Activated CD8-positive, alpha-beta memory T cell treated with anti-CD3 and anti-CD28 coated beads for 4 hours (primary cell): ENCODE results near the gene RAB3A.

Source experiments
- DNase-seq, 2 donors: peaks; one replicate each; pipeline ENCODE4 v3.0.0-alpha.2; 2020; ENCODE audit warnings: low read depth in 2 of 2

The RAB3A gene, protein sequence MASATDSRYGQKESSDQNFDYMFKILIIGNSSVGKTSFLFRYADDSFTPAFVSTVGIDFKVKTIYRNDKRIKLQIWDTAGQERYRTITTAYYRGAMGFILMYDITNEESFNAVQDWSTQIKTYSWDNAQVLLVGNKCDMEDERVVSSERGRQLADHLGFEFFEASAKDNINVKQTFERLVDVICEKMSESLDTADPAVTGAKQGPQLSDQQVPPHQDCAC

DNA sequence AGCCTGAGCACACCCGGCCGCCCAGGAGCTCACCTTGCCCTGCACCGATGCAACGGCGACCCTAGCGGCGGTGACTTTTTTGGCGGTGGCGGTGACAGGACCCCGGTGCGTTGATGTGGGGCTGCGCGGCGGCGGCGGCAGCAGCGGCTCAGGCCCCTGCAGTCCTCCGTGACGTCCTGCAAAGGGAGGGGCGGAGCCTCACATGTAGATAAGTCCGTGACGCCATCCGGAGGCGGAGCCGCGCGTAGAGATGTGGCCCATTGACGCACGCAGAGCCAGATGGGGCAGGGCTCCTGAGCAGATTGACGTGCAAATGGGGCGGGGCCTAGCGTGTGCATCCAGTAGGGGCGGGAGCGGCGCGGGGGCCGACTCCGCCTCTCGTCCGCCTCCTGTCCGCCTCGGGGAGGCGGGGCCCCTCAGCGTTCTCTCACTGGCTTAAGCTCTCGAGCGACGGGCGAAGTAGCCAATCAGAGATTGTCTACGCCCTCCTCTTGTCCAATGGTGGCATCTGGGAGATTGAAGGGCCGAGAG, at the start of gene RAB3A:
Gene RAB3A, minus strand, starts transcription at position 180 of the 531 bp plus-strand sequence. CDS start 1,302 bp downstream, outside the sequence.
- peak; percentile 98 to 100 for DNase-seq

DNA sequence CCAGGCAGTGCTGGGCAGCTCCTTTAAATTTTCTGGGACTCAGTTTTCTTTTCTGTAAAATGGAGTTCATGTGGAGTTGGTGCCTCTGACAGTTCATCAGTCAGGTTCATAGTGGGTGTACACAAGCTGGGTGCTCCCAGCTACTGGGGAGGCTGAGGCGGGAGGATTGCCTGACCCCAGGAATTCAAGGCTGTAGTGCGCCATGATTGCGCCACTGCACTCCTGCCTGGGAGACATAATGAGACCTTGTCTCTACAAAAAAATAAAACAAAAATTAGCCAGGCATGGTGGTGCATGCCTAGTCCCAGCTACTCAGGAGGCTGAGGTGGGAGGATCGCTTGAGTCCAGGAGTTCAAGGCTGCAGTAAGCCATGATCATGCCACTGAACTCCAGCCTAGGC, 49.3 kb upstream of the RAB3A start:
- DNase-seq, result no peak

DNA sequence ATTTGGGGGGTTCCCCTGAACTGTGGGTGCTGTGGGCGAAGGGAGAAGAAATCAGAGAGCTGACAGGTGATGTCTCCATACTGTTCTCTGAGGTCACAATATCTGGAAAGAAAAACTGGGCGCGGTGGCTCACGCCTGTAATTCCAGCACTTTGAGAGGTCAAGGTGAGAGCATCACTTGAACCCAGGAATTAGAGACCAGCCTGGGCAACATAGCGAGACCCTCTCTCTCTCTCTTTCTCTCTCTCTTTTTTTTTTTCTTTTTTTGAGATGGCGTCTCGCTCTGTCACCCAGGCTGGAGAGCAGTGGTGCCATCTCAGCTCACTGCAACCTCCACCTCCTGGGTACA, 48.5 kb upstream of the RAB3A start:
- no peak for DNase-seq

DNA sequence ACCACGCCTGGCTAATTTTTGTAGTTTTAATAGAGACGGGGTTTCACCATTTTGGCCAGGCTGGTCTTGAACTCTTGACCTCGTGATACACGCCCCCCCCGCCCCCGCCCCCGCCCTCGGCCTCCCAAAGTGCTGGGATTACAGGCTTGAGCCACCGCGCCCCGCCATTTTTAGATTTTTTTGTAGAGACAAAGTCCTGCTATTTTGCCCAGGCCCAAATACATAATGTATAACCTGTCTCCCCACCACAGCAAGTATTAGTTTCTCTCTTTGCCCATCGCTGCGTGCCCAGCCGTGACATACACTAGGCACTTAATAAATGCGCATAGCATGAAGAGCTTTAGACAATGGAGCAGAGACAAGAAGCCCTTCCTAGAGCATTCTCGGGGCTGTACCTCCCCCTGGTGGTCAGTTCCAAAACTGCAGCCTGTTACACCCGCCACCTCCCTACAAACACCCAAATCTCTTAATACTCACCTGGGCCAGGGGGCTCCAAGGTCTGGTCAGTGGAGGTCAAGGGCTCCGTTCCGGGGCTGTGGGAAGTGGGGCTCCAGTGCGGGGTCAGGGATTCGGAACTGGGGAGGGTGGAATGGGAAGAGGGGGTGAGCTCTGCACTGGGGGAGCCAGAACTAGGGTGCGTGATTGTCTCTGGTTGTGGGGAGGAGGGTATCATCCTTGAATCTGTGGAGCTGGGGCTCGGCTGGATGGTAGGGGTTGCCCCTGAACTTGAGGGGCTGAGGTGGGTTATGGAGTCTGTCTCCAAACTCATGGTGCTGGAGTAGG, 47.9 kb upstream of the RAB3A start:
- DNase-seq, result peak; percentile 63 to 64

DNA sequence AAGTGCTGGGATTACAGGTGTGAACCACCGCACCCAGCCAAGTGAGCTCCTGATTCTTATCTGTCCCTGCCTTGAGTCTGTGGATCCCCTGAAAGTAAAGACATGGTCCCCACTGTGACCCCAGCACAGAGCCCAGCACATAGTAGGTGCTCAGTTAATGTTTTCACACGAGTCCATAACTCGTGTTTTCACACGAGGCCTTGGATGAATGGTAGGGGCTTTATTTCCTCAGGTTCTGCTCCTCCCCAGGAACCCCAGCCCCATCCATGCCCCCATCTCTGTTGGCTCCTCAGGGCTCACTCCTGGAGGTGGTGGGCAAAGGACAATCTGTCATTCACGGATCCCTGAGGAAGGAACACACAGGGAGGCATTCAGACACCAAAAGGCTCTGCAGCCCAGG, 46.0 kb upstream of the RAB3A start:
- DNase-seq, result no peak

DNA sequence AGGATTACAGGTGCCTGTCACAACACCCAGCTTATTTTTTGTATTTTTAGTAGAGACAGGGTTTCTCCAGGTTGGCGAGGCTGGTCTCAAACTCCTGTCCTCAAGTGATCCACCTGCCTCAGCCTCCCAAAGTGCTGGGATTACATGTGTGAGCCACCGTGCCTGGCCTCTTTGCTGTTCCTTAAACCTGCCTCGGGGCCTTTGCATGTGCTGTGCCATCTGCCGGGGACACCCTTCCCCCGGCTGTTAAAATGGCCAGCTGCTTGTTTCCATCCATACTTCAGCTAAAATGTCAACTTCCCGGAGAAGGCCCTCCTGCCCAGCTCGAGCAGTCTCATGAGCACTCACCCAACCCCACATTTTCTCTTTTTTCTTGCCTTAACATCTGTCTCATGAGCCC, 41.5 kb upstream of the RAB3A start:
- DNase-seq, result no peak

DNA sequence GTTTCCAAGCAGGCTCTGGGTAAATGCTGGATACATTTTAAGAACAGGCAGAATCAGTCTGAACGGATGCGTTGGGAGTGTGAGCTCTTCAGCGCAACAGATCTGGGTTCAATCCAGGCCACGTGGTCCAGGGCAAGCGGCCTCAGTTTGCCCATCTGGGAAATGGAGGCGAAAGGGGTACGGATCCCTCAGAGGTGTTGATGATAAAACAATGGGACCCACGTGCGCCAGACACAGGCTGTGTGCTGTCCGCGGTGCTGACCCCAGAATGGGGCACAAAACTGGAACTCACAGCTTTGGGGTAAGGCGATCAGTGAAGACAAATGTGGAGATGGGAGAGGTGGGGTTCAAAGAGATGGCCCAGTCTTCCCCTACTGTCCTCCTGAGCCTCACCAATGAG, 35.5 kb upstream of the RAB3A start:
- no peak for DNase-seq

DNA sequence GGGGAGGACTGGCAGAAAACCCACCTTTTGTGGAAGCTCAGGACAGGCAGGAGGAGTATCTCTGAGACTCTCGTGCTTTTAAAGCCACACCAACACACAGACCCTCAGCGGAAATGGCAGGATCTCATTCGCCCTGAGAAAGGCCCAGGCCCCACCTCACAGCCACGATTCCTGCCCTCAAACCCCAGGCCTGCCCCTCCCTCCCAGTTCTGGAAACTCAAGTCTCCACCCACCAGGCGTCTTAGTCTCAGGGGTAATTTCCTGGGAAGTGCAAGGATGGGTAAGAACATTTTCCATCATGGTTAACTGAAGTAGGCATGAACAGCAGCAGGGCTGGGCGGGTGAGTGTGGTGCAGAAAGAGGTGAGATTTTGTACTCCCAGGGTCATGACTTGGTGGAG, 30.4 kb upstream of the RAB3A start:
- no peak for DNase-seq

DNA sequence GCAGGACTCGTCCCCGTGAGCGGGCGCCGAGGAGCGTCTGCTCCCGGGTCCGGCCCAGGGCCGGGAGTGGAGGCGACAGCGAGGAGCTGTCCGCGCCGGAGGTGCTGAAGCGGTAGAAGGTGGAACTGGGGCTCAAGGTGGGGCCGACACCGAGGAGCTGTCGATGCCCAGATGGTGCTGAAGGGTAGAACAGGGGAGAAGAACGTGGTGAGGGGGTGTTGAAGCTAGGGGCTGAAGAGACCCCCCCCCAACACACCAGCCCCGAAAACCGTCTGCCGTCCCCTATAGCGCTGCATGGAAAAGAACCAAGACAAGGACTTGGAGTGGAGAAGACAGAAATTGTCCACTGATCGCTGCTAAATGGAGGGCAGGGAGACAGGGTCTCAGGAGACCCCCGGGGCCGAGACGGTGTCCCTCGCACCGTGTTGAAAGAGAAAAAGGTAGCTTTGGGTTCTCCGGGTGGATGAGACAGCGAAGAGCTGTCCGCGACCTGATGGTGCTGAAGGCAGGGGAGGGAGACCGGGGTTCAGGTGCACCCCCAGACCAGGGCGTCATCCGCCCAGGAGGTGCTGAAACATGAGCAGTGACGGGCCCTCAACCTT, 29.5 kb upstream of the RAB3A start:
- DNase-seq, result no peak

DNA sequence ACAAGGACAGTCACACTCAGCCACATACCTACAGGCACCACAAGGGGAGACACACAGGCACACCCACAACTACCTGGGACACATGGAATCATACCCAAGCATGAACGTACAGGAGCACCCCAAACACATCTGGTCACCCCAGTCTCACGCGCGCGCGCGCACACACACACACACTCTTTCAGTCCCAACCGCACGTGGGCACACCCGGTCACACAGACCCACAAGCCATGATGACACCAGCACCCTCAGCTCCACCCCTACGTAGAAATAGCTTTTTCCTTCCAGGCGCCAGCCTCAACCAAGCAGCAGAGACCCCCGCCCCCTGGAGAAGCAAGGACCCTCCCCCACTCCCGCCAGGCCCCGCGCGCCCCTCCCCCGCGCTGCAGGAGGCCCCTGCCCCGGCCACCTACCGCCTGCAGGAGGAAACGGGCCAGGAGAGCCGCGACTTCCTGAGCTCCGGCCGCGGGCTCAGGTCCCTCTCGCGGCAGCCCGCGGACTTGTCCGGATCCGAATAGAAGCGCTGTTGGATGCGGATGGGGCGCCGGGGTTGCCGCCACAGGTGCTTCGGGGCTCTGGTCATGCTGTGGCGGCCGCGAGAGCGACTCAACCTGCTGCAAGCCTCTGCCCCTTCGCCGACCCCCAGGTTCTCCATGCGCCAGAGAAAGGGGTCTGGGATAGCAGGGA, 28.8 kb upstream of the RAB3A start:
- DNase-seq, result no peak

DNA sequence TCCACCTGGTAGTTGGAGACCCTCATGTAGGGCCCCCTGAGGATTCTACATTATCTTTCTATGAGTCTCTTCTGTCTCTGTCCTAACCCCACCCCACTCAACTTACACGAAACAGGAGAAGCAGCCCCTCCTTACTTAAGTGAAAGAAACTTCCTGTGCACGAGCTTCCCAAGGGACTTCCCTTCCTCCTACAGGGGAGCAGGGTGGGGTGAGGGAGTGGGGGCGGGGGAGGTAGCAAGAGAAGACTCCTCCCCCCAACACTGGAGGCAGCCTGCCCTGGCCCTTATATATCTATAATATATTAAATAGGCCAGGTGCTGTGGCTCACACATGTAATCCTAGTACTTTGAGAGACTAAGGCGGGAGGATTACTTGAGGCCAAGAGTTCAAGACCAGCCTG, 27.9 kb upstream of the RAB3A start:
- no peak for DNase-seq

DNA sequence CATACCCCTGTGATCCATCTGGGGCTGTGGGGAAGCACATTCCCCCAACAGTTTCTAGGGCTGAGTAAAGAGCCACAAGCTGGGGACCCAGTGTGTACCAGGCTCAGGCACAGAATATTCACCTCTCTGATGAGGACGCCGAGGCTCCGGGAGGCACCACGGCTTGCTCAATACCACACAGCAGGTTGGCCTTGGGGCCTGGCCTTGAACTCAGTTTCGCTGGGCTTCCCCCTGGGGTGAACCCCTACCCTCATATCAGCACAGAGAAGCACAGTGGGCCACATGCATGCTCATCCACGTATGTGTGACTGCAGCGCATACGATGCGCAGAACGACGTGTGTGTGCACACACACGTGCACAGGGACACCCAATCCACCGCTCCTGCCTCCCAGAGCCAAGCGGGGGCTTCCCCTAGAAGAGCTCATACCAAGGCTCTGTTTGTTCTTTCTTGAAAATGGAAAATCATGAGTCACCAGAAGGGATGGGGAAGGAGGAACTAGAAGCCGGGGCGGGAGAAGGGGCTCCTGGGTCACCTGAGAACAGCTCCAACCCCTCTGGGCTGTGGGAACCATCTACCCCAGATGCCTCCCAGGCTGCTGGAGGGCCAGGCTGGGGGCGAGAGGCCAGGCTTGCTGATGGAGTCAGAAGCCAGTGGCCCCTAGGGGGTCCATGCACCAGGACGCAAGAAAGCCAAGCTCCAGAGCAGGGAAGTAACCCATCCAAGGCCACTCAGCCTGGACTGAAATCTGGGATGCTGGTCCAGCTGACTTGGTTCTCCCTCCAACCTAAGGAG, 27.3 kb upstream of the RAB3A start:
- DNase-seq, result no peak

DNA sequence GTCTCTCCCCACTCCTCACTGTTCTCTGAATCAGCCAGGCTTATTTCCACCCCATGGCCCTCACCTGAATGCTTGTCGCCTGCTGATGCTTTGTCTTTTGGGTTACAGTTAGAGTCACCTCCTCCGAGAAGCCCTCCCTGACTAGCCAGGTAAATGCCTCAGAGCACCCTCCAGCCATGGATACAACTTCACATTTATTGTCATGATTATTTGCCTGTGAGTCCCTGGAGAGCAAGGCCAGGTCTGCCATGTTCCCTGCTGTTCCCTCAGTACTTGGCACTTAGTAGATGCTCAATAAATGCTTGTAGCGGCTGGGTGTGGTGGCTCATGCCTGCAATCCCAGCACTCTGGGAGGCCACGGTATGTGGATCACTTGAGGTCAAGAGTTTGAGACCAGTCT, 26.1 kb upstream of the RAB3A start:
- DNase-seq, result no peak

DNA sequence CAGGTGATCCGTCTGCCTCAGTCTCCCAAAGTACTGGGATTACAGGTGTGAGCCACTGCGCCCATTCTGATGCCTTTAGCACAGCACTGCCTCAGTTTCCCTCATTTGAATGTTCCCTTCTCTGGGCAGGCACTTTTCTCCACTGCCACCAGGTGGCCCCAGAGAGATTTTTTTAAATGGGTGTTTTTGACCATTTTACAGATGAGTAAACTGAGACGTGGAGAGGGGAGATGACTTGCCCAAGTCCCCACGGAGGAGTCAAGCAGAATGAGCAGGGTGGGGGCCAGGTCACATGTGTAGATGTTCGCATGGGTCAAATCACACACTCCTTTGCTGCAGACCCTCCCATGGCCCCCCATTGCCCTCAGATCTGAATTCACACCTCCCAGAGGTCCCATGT, 25.6 kb upstream of the RAB3A start:
- DNase-seq, result no peak

DNA sequence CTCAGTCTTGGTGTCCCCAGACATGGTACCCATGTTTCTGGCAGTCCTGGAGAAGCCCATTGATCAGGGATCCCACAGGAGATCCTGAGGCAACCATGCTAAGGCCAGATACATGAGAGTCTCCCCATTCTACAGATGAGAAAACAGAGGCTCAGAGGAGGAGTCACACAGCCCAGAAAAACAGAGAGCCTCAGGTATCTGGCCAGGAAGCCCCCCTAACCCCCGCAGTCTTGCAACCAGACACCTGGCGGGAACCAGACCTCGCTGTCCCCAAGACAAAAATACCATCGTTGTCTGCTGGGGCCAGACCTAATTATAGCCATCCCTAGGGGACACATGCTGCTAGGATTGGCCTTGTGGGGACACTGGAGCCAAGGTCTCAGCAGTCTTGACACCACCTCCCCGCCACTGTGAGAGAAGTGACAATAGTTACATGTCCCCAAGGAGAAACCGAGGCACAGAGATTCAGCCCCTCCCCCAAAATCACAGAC, 24.0 kb upstream of the RAB3A start:
- DNase-seq, result no peak

DNA sequence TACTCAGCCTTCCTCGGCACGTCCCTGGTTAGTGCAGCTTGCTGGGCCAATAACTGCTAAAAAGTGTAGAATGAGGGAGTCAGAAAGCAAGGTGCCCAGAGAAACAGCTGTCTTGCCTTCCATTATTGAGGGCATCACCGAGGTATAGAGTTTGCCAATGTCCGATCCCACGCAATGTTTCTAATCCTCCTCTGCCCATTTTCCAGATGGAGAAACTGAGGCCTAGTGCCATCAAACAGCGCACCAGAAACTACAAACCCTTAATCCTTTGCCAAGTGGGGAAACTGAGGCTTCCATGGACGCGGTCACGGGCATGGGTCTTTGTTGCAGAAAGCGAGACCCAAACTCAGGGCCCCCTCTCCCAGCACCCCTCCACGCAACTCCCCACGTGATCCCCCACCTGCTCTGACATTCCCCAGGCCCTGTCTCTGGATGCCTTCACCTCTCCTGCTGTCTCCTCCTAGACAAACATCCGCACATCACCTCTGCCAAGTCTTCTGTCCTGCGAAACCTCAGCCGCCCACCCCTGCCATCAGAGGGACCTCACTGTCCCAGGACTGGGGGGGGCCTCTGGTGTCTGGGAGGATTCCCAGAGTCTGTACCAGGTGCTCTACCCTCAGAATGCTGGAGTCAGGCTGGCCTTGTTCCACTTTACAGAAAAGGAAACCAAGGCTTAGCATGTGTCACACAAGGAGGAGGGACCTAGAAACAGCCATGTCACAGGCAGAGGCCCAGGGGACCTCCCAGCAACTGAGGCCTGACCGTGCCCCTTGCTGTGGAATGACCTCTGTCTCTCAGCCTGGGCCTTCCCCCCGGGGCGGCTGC, 23.3 kb upstream of the RAB3A start:
- no peak for DNase-seq

DNA sequence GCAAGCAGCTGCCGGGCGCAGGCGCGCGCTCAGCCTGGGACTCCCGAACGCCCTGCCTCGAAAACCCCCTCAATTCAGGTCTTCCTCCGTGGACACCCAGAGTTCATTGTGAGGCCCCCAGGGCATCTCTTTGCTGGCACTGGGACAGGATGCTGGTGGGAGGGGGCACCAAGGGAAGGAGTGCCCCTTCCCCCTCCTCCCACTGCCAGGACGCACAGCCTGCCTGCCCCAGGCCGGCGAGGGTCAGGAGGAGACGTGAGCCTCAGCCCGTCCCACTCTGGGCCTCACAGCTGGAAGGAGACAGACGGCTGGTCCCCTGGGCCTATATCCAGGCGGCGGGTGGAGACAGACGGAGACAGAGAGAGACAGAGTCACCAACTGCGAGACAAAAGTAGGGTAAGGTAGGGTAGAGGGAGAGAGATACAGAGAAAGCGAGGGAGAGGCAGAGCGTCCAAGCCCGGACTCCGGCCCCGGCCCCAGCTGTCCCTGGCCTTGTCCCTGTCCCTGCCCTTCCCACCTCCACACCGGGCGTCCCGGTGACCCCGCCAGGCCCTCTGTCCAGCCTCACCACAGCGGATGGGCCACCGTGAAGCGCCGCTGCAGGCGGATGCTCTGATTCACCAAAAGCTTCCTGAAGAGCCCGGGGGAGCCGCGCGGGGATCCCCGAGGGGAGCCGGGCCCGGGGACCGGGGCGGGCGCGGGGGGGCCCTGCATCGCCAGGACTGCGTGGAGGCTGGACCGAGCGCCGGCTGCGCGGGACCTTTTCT, 22.0 kb upstream of the RAB3A start, which contains the start of gene PDE4C:
Gene PDE4C, minus strand, starts transcription at position 737 of the 767 bp plus-strand sequence. Its CDS starts 23 bp downstream, at position 714.
- no peak for DNase-seq

DNA sequence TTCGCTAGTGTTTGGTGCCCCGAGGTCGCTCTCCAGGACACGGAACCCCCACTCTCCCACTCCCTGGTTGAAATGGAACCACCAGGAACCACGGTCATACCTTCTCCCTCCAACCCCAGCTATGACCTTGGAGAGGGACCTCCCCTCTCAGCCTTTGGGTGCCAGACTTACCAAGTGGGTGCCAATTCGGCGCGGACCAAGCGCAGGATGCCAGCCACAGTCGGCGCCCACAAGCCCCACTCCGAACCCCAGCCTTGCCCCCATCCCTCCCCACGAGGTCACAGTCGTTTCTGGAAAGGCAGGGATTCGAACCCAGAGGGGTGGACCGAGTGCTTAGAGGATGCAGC, 21.5 kb upstream of the RAB3A start:
- DNase-seq, result no peak

DNA sequence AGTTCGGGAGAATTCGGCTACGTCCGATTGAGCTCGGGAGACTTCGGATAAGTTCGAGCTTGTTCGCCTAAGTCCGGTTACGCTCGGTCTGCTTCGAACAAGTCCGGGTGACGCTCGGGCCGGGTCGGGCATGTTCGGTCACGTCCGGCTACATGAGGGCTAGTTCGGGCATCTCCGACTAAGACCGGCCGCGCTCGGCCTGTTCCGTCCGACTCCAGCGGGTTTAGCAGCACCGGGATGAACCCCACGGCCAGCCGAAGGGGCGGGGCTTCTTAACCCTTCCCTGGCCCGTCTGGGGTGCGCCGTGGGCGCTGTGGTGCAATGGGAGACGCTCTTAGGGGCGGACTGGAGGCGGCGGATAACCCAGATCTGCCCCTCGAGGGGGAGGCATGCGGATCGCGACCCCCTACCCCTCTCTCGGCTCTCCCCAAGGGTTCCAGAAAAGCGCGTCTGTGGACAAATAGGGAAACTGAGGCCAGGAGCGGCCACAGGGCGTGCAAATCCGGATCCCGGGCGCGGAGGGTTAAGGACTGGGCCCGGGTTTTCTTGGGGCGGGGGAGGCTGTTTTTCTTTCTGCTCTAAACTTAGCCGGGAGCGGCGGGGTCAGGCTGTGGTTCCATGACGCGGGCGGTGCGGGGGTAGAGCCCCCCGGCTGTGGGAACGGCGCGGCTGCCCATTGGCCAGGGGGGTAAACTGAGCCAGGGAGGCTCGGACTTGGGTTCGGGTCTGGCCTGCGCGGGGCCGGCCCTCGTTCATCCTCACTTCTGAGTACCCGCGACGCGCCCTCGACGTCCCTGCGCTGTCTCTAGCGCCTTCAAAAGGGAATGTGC, 20.9 kb upstream of the RAB3A start:
- DNase-seq, result peak; percentile 50 to 55
